ENCODE data around the gene STIP1.
"Not testable (repeated sequence)": the region's sequence is repeated elsewhere in the genome, so short reads cannot be mapped to it uniquely, and the experiment has no call there.

The STIP1 gene

DNA sequence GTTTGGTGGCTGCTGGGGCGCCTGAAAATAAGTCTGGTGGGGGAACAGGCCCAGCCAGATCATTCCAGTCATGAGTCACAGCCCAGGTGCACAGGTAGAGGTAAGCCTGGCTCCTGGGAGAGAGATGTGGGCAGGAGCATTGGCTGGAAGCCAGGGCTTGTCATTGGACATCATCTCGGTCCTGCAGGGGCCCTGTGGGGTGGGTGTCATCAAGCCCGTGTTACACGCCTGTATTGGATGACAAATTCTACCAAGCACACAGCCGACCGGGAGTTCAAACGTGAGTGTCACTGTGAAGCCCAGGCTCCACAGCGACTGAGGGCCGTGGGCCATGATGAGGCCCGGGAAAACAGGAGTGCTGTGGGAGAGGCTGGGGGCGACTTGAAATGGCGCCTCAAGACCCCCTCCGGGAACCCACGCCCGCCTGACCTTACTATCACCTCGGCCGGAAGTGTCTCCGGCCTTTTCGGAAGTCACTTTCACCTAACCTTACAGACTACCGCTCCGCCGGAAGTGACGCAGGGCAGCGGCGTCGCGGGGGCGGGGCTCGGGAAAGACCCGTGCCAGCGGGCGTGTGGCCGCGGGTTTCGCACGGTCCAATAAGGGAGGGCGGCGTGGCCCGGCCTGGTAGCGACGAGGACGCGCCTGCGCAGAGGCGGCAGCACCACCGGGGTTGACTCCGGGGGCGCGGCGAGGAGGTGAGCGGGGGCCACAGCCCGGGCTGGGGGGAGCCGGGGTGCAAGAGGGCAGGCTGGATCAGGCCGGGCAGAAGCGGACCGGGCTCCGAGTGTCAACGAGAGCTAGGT is 54.7 kb downstream of the STIP1 start, which contains the start of gene FKBP2:
Gene FKBP2 (plus strand): TSS at position 661 of the 806 bp plus-strand sequence. CDS start 1,293 bp downstream, outside the sequence.
- peak; percentile 97 for DNase-seq

- DNase-seq: peak; percentile 99
These were observed 55.2 kb downstream of the STIP1 start for GRCh38 chr11:64241241-64241490.

GRCh38 chr11:64241491-64242374 is 55.8 kb downstream of the STIP1 start:
- no peak for DNase-seq

DNA sequence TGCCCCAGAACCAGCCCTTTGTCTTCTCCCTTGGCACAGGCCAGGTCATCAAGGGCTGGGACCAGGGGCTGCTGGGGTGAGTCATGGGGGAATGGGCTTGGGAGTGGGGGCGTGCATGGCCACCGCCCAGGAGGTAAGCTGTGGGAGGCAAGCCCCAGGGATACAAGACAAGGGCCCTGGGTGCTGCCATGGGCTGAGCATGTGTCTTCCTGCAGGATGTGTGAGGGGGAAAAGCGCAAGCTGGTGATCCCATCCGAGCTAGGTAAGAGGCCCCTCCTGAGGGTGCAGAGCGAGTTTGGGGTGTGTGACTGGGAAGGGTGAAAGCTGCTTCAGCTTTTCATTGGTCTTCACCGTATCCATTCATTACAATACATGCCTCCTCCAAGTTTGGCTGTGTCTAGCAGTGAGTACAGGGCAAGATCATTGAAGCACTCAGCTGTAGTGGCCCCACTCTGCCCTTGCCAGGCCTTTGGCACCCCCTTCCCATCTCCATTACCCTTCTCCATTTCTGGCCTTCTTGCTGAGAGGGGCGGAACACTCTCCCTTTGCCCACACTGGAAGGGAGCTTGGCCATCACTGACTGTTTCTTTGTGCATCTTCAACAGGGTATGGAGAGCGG is 57.4 kb downstream of the STIP1 start:
- no peak for DNase-seq

GRCh38 chr11:64244107-64244506 is 58.1 kb downstream of the STIP1 start:
- DNase-seq: no peak

DNA sequence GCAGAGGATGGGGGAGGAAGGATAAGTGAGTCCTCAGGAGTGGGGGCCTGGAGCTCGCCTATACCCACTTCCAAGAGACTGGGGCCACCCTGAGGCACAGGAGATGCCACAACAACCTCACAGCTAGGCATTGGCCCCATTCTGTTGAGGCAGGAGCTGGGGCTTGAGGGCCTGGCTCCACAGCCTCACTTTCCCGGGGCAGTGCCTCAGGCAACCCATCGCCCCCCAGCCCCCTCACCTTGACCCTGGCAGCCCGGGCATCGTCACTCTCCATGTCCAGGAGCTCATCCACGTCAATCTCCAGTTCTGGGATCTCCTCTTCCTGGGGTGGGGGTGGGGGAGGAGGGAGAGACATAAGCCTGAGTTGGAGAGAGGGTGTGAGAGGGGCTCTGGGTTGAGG is 59.0 kb downstream of the STIP1 start:
- no peak for DNase-seq

DNA sequence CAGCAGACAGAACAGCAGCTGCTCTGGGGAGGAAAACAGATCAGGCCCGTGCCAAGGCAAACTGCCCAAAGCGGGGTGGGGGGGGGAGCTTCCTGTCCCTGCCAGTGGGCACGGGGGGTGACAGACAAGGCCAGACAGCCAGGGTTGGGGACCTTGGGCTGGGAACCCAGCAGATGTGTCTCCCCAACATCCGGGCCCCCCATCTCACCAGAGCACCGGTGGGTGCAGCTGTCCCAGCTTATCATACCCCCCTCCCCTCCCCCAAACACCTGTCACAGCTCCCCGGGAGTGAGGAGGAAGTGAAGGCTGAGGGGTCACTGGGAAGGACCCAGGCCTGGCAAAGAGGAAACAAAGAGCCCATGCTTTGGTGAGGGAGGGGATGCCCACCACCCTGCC is 59.4 kb downstream of the STIP1 start:
- no peak for DNase-seq

DNA sequence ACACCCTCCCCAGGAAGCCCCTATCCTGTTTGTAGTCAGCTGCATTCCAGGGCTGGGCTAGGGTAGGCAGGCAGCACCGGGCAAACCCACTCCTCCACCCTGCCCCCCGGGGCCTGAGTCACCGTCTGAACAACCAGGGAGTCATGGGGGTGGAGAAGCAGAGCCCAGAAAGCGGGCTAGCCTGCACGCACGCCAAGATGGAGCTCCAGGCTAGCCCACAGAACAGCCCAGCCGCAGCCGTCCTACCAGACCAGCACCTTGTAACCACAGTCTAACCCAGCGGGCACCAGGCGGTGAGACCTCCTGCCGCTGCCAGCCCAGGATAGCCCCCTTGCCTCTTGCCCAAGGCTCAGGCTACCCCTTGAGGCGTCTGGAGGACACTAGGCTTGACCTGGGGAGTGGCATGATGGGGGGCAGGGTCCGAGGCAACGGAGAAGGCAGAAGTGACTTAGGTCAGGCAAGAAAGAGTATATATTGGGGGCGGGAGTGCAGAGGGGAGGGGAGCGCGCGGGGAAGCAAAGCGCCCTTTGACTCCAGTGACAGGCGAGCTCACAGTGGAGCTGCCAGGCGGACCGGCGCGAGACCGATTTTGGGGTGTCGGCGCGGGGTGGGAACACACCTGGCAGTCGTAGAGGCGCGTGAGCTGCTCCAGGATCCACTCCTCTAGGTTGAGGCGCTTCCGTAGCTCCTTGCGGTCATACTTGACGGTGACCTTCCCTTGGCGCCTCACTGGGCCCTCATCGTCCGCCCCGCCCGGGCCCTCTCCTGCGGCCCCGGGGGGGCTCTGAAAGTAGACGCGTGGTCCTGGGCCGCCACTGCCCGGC is 60.0 kb downstream of the STIP1 start:
- DNase-seq: peak; percentile 93

- not testable (repeated sequence) for DNase-seq
These were observed 60.6 kb downstream of the STIP1 start for GRCh38 chr11:64246621-64246870.

- DNase-seq: peak; percentile 86
These were observed 61.1 kb downstream of the STIP1 start, which contains the start of gene PPP1R14B for GRCh38 chr11:64246871-64247728. PPP1R14B (minus strand) TSS chr11:64246943; CDS start chr11:64246673, 270 bp downstream.

GRCh38 chr11:64247729-64248531 is 62.0 kb downstream of the STIP1 start:
- DNase-seq: no peak

DNA sequence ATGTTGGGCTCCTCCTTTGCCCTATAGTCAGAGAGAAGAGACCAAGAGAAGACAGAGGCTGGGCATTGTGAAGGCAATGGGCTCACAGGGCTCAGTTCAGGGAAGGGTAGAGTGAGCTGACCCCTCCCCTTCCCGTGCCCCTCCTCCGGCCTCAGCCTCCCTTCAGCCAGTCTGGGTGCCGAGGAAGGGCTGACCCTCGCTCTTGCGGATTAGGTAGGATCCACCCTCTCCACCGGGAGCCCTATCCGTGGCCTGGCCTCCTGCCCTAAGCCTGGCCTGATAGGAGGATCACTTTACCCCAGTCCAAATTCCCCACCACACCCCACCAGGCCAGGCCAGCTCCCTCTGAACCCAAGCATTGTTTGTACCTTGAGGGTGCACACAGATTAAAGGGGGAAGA is 62.6 kb downstream of the STIP1 start:
- no peak for DNase-seq

- DNase-seq: no peak
These were observed 63.1 kb downstream of the STIP1 start for GRCh38 chr11:64249038-64249437.

DNA sequence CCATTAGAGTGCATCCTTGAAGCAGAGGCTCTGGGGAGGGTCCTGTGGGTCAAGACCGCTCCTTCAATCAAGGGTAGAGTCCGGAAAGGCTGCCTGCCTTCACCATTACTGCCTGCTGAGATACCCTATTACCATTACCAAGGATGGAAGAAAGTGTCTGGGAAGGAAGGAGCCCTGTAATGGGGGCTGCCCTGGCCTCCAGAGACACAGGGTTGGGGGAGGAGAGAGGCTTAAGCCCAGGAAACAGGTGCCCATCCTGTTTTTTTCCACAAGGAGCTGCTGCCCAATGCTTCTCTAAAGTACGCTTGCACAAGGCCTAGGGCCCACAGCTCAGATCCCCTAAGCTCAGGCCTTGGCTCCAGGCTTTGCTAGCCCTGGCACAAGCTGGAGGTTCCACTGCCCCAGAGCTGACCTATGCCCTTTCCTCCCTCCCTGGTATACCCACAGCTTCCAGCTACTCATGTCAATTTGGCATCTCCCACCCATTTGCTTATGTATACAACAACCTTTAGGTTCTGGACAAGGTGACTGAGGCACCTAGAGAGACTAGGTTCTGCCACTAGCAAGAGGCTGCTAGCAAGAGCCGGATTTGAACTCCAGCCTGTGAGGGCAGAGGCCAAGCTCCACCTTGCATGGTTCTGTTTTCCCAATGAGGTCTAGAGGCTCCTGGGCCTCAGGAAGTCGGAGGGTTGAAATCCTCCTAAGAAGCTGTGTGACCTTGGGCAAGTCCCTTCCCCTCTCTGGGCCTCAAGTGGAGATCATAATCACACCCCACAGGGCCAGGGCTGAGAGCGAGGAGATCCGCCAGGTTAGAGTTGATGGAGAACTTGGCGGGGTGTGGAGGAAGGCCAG is 63.8 kb downstream of the STIP1 start:
- no peak for DNase-seq

- no peak for DNase-seq
These were observed 64.5 kb downstream of the STIP1 start for GRCh38 chr11:64250415-64251015.

- peak; percentile 51 for DNase-seq
These were observed 65.2 kb downstream of the STIP1 start, which contains the start of gene PLCB3 for GRCh38 chr11:64251016-64251752. PLCB3 (plus strand) TSS chr11:64251530; CDS start chr11:64251650, 120 bp downstream.

GRCh38 chr11:64251753-64252002 is 65.7 kb downstream of the STIP1 start:
- DNase-seq: no peak

- DNase-seq: no peak
These were observed 66.3 kb downstream of the STIP1 start for GRCh38 chr11:64252003-64252872.
